ENCODE data around the gene CERS6.
"Not testable (repeated sequence)": the region's sequence is repeated elsewhere in the genome, so short reads cannot be mapped to it uniquely, and the experiment has no call there.

GRCh38 chr2:168491728-168492127, 35.7 kb downstream of the CERS6 start:
- TF ChIP-seq BHLHE40 (IDR thresholded peaks at IDR 0.05; ENCODE audit: borderline replicate concordance); FOXM1 (IDR thresholded peaks at IDR 0.05; ENCODE audit: borderline replicate concordance); HDGF (IDR thresholded peaks at IDR 0.05; ENCODE audit: borderline replicate concordance); TARDBP (IDR thresholded peaks at IDR 0.05); SUZ12 (IDR thresholded peaks at IDR 0.05); NFRKB (IDR thresholded peaks at IDR 0.05); FOXA1 (IDR thresholded peaks at IDR 0.05); ZNF384 (IDR thresholded peaks at IDR 0.05); SP1 (IDR thresholded peaks at IDR 0.05); ARNT (IDR thresholded peaks at IDR 0.05); FOXK2 (IDR thresholded peaks at IDR 0.05); ELF4 (IDR thresholded peaks at IDR 0.05); LEF1 (IDR thresholded peaks at IDR 0.05; ENCODE audit: borderline replicate concordance): not testable (repeated sequence)

Data from HEK293T (cell line).